ENCODE measurements around the gene TANGO2. TPM values are rescaled to one million over a fixed set of nuclear protein-coding genes. Genes with fewer than 3 reads are reported as not detected.
A peak's percentile ranks its signal among the peaks of the same experiment; 100 is the strongest.

The TANGO2 gene
- total and polyA plus RNA-seq, 9 of the 15 experiments (the other 6 are each of a cell fraction or from before 2014, with no cell fraction given), result 15.5 to 94.9 (median 70.1) TPM

DNA sequence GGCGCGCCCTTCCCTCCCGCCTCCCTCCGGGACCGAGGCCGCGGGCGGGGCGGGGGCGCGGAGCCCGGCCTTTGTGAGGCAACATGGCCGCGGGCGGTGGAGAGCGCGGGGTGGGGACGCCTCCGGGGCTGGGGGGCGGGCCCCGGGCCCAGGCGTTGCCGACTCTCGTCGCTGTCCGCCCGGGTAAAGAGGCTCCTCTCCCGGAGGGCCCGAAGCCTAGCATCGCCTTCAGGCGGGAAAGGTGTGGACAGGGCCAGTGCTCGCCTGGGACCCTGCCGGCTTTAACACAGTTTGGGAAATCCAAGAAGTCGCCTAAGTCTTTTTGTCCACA is 59.5 kb downstream of the TANGO2 start (continued):
- TF ChIP-seq PYGO2 (tag; IDR thresholded peaks at IDR 0.05), result 0 out of 2 replicates have a peak, but pooled peaks have one; percentile 49
- peak; percentile 49 for TF ChIP-seq JUN (IDR thresholded peaks at IDR 0.05; ENCODE audit: borderline replicate concordance, low read depth, low read length)
- TF ChIP-seq JUN (CRISPR knock-in tag; IDR thresholded peaks at IDR 0.05; ENCODE audit: borderline replicate concordance), result no peak
- TF ChIP-seq MXI1 (IDR thresholded peaks at IDR 0.05; ENCODE audit: low read depth, low read length), result peak; percentile 70
- TF ChIP-seq, protein P1, sequence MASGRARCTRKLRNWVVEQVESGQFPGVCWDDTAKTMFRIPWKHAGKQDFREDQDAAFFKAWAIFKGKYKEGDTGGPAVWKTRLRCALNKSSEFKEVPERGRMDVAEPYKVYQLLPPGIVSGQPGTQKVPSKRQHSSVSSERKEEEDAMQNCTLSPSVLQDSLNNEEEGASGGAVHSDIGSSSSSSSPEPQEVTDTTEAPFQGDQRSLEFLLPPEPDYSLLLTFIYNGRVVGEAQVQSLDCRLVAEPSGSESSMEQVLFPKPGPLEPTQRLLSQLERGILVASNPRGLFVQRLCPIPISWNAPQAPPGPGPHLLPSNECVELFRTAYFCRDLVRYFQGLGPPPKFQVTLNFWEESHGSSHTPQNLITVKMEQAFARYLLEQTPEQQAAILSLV (tag; IDR thresholded peaks at IDR 0.05), result no peak
- TF ChIP-seq ZNF324 (CRISPR knock-in tag; IDR thresholded peaks at IDR 0.05), result no peak
- TF ChIP-seq RBBP5 (IDR thresholded peaks at IDR 0.05; ENCODE audit: borderline replicate concordance, insufficient read depth, low read length, poor library complexity, severe bottlenecking), result no peak
- TF ChIP-seq RFX5 (IDR thresholded peaks at IDR 0.05; ENCODE audit: low read depth, low read length), result no peak
- no peak for TF ChIP-seq HDAC8 (tag; IDR thresholded peaks at IDR 0.05)
- peak; percentile 46; the same call in 1 of the 2 replicates for TF ChIP-seq PHF8 (IDR thresholded peaks at IDR 0.05; ENCODE audit: borderline replicate concordance, low read length)
- no peak for TF ChIP-seq ZBTB7A (IDR thresholded peaks at IDR 0.05; ENCODE audit: borderline replicate concordance, control insufficient read depth, low read depth, low read length)
- TF ChIP-seq ELF2 (CRISPR knock-in tag; IDR thresholded peaks at IDR 0.05), result 0 out of 2 replicates have a peak, but pooled peaks have one; percentile 69
- TF ChIP-seq TRIM24 (IDR thresholded peaks at IDR 0.05), result no peak
- TF ChIP-seq ZNF124 (CRISPR knock-in tag; IDR thresholded peaks at IDR 0.05), result no peak
- TF ChIP-seq, protein P2, sequence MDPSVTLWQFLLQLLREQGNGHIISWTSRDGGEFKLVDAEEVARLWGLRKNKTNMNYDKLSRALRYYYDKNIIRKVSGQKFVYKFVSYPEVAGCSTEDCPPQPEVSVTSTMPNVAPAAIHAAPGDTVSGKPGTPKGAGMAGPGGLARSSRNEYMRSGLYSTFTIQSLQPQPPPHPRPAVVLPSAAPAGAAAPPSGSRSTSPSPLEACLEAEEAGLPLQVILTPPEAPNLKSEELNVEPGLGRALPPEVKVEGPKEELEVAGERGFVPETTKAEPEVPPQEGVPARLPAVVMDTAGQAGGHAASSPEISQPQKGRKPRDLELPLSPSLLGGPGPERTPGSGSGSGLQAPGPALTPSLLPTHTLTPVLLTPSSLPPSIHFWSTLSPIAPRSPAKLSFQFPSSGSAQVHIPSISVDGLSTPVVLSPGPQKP (CRISPR knock-in tag; IDR thresholded peaks at IDR 0.05), result no peak
- TF ChIP-seq HCFC1 (IDR thresholded peaks at IDR 0.05; ENCODE audit: low read depth, low read length), result peak; percentile 30; the same call in 1 of the 2 replicates
- TF ChIP-seq NCOA6 (IDR thresholded peaks at IDR 0.05), result no peak
- no peak for TF ChIP-seq HNRNPH1 (optimal IDR thresholded peaks at IDR 0.05; ENCODE audit: low read depth, low read length)
- no peak for TF ChIP-seq NFXL1 (CRISPR knock-in tag; IDR thresholded peaks at IDR 0.05)
- peak; percentile 78 for TF ChIP-seq GTF2A2 (tag; IDR thresholded peaks at IDR 0.05)
- TF ChIP-seq ZSCAN29 (IDR thresholded peaks at IDR 0.05), result no peak
- TF ChIP-seq ZNF707 (CRISPR knock-in tag; conservative IDR thresholded peaks at IDR 0.05), result no peak
- TF ChIP-seq FUS (optimal IDR thresholded peaks at IDR 0.05; ENCODE audit: low read depth, low read length), result no peak
- 0 out of 2 replicates have a peak, but pooled peaks have one; percentile 1 for TF ChIP-seq MAFK (IDR thresholded peaks at IDR 0.05; ENCODE audit: low read length)
- TF ChIP-seq DNMT1 (IDR thresholded peaks at IDR 0.05), result no peak
- TF ChIP-seq, protein P3, sequence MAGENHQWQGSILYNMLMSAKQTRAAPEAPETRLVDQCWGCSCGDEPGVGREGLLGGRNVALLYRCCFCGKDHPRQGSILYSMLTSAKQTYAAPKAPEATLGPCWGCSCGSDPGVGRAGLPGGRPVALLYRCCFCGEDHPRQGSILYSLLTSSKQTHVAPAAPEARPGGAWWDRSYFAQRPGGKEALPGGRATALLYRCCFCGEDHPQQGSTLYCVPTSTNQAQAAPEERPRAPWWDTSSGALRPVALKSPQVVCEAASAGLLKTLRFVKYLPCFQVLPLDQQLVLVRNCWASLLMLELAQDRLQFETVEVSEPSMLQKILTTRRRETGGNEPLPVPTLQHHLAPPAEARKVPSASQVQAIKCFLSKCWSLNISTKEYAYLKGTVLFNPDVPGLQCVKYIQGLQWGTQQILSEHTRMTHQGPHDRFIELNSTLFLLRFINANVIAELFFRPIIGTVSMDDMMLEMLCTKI (IDR thresholded peaks at IDR 0.05; ENCODE audit: partially characterized antibody), result no peak
- no peak; the same call in 1 of the 2 replicates for TF ChIP-seq ZNF830 (CRISPR knock-in tag; IDR thresholded peaks at IDR 0.05)
- TF ChIP-seq SAP30 (IDR thresholded peaks at IDR 0.05; ENCODE audit: borderline replicate concordance, insufficient read depth, low read depth, low read length, poor library complexity, severe bottlenecking), result peak; percentile 91

Measured in K562 (cell line).